DLD1 (cell line): ENCODE measurements around the gene OR8D4.
"Not testable (repeated sequence)": the region's sequence is repeated elsewhere in the genome, so short reads cannot be mapped to it uniquely, and the experiment has no call there.

Experiments used
- in situ Hi-C: cut with HindIII; loops from 2 replicates; pipeline ENCODE4 v1.10.0; 2017; ENCODE audit warnings: low sequenced_read_pairs

Gene OR8D4

DNA sequence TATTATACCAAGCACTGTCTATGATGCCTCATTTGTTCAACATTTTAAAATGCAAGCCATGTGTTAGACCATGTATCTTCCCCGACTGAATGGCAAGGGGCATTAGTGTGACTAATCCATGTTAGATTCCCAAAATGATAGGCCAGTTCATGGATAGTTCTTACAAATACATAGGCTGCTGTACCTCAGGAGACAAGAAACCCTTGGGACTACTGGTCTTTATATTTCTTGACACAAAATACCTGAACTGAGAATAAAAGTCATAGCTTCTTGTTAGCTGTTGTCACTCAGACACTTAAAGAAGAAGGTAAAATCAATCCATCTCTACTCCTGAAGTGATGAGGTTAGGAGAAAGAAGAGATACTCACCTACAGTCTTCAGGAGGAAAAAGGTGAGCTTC is at the start of gene OR8D4:
TSS of gene OR8D4 (plus strand) at position 301 of the 400 bp plus-strand sequence. CDS start 4,265 bp downstream, outside the sequence.
- in situ Hi-C loops = no loop called here

DNA sequence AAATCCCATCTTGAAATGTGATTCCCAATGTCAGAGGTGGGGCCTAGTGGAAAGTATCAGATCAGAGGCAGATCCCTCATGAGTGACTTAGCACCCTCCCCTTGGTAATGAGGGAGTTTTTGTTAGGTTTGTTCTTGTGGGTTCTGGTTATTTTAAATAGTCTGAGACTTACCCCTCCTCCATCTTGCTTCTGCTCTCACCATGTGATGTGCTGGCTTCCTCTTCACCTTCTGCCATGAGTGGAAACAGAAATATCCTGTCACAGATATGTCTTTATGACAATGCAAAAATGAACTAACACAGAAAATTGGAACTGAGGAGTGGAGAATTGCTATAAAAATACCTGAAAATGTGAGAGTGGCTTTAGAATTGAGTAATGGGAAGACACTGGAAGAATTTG is 49.6 kb upstream of the OR8D4 start:
- in situ Hi-C loops = no loop called here

DNA sequence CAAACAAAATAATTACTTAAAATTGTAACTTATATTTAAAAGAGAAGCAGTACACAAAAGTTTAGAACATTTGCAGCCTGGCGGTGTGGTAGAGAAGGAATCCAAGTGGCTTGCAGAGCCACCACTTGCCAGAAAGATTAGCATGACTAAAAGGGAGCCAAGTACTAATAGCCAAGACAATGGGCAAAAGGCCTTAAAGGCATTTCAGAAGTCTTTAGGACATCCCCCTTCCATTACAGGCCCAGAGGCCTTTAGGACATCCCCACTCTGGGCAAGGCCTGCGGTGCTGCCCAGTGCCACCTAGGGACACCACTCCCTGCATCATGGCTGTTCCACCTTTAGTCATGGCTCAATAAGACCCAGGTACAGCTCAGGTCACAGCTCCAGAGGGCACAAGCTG is 48.9 kb upstream of the OR8D4 start:
- in situ Hi-C loops = no loop called here

DNA sequence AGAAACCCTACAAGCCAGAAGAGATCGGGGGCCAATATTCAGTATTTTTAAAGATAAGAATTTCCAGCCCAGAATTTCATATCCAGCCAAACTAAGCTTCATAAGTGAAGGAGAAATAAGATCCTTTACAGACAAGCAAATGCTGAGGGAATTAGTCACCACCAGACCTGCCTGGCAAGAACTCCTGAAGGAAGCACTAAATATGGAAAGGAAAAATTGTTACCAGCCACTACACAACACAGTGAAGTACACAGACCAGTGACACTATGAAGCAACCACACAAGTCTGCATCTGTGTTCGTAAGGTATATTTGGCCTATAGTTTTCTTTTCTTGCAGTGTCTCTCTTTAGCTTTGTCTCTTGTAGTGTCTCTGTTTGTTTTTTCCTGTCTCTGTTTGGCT is 45.5 kb upstream of the OR8D4 start:
- in situ Hi-C loops = no loop called here

DNA sequence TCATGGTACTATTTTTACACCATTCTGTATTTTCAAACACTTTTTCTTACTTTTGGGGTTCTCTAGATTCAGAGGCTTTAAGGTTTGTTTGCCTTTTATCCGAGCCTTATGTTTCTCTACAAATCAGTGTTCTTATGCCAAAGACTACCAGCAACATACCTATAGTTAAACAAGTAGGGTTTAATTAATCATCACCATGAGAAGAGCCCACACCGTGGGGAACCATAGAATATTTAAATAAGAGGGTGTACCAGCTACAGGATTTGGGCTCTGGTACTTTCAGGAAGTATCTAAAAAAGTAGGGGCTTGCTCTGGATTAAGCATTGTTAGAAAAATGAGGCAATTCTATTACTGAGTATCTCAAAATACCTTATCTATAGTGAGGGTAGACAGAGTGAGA is 42.2 kb upstream of the OR8D4 start:
- in situ Hi-C loops = no loop called here

DNA sequence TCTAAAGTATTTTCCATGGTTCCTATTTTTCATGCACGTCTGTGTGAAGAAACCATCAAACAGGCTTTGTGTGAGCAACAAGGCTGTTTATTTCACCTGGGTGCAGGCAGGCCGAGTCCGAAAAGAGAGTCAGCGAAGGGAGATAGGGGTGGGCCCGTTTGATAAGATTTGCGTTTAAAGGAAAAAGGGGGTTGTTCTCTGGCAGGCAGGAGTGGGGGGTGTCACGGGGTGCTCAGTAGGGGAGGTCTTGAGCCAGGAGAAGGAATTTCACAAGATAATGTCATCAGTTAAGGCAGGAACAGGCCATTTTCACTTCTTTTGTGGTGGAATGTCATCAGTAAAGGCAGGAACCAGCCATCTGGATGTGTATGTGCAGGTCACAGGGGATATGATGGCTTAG is 36.7 kb upstream of the OR8D4 start:
- in situ Hi-C loops = not testable (repeated sequence)

DNA sequence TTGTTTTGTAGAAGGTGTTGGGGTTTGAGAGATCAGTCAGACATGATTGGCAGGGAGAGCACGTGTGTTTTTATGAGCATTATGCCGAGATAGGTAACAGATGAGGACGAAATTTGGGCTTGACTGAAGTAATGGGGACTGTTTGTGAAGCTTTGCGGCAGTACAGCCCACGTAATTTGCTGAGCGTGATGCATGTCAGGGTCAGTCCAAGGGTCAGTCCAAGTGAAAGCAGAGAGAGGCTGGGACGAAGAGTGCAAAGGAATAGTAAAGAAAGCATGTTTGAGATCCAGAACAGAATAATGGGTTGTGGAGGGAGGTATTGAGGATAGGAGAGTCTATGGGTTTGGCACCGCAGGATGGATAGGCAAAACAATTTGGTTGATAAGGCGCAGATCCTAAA is 34.2 kb upstream of the OR8D4 start:
- in situ Hi-C loops = not testable (repeated sequence)

DNA sequence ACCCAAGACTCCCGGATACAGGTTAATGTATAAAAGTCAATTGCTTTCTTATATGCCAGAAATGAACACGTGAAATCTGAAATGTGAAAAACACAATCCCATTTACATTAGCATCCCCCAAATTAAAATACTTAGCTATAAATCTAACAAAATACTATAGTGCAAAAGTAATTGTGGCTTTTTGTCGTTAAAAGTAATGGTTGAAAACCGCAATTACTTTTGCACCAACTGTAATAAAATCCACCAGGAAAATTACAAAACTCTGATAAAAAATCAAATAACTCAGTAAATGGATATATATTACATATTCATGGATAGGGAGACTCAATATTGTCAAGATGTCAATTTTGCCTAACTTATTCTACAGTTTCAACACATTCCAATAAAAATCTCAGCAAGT is 21.1 kb upstream of the OR8D4 start:
- in situ Hi-C loops = no loop called here

DNA sequence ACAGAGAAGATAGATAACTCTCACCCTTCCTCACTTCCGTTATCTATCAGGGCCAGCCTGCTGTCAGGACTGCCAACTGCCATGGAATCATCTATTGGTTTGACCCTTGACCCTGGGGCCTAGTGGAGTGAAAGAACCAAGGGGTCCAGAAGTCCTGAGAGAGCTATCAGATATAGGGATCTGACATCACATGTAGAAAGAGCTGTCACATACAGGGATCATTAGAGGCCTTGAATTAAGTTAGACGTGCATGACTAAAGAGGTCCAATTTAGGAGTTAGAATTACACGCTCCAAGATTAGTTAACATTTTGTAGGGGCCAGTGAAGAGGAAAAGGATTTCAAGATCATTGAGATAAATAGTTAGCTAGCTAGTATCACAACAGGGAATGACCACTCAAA is 16.4 kb upstream of the OR8D4 start, which contains the start of gene TMEM225:
TSS of gene TMEM225 (minus strand) at position 101 of the 400 bp plus-strand sequence. CDS start 245 bp downstream, outside the sequence.
- in situ Hi-C loops = no loop called here

DNA sequence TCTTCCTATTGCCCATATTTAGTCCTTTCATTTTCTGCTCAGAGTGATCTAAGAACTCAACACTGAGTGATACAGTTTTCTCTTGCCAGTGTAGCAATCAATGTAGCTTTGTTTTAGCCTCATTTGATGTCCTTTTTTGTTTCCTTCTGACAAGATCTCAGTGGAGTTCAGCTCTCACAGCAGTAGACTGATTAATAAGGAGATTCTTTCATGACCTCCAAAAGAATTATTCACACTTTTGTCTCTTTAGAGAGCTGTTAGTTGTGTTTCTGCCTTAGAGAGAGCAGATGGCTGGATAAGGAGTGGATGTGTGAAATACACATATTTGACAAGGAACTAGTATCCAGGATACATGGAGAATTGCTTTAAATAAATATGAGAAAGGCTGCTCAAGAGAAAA is 9.9 kb upstream of the OR8D4 start:
- in situ Hi-C loops = no loop called here

DNA sequence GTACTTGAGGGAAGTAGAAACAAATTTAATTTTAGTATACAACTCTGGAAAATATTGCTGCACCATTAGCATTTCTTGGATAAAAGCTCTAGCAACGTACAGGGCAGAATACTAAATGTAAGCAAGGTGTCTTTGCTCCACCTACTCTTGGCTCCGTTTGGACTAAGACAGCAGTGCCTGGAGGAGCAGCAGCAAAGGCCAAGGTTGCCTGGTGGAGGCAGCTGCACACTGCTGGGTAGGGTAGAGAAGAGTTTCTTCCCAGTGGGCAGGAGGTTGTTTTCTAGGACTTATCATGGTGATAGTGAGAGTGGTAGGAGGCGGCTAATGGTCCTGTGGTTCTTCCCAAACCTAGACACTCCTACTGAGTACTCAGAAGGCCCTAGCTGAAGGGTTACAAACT is 2.2 kb upstream of the OR8D4 start:
- in situ Hi-C loops = no loop called here

DNA sequence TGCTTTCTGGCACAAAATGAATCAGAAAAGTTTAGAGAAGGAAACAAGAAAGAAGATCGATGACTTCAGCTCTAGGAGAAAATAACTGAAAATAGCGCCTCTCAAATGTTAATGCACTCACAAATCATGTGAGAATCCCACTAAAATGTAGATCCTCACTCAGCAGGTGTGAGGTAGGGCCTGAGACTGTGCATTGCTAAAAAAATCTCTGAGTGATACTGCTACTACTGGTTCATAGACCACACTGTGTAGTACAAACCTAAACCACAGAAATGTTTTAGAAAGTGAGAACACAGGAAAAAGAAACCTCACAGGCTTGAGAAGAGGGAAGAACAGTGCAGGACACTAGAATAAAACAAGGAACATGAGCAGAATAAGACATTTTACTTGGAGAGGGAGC is 2.0 kb downstream of the OR8D4 start:
- in situ Hi-C loops = no loop called here

DNA sequence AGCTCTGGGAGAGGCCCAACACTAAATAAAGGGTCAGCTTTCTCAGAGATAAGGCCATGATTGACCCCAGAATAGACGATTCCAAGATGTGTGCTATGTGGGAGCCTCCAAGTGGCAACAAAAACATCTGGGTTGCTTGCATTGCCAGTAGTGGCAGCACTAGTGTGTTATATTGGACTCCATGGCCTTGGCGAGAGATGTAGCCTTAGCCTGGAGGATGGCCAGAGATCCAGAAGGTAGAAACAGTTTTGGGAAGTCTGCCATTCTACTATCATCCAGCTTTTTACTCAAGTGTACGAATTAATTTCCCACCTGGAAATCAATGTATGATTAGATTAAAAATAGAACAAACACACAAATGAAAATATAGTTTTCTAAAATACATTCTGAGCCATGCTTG is 3.0 kb downstream of the OR8D4 start:
- in situ Hi-C loops = no loop called here

DNA sequence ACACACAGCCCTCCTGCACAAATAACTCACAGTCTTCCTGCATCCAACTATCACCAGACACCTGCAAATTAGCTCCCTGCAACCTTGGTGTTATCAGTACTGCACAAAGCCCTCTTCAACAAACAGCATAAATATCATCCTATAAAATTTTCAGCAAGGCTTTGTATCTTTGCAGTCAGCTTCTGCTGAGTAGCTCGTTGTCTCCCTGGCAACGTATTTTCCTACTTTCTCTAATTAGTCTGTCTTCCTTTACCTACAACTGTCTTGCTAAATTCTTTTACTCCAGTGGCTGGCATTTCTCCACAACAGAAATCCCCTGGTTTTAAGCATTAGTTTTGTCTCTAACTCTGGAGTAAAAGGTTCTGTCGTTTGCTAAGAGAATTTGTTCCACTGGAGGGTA is 3.9 kb downstream of the OR8D4 start:
- in situ Hi-C loops = no loop called here

DNA sequence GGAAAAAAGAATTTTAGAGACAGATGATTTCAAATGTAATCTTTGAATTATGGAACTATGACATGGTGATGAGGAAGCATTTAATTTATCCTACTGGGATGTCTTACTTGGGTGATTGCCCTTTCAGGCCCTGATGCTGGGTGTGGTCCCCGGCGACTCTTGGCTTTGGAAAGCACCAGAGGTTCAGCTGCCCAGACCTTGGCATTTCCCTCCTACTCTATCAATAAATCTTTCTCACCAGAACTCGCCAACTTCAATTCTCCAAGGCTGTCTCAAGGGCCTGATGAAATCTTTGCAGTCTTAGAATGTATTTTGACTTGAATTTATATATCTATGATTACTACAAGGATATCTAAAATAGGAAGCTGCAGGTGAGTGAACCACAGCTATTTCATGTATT is 19.0 kb downstream of the OR8D4 start:
- in situ Hi-C loops = no loop called here

DNA sequence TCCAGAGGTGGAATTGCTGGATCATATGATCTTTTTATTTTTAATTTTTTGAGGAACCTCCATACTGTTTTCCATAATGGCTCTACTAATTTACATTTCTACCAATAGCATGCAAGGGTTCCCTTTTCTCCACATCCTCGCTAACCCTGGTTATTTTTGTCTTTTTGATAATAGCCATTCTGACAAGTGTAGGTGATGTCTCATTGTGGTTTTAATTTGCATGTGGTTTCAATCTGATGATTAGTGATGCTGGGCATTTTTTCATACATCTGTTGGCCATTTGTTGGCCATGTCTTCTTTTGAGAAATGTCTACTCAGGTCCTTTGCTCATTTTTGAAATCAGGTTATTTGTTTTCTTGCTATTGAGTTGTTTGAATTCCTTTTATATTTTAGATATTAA is 22.1 kb downstream of the OR8D4 start:
- in situ Hi-C loops = no loop called here

DNA sequence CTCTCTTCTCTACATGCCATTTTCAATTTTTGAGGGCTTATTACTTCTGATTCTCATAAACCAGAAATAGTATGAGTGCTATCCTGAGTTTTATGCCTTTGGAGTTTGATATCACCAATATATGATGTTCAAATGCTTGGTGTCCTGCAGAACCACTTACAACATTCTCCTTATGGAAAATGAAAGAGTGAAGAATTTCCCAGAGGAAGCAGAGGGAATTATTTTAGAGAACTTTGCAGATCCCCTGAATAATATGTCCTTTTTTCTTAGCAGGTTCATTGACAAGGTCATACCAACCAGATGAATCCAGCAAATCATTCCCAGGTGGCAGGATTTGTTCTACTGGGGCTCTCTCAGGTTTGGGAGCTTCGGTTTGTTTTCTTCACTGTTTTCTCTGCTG is 37.4 kb downstream of the OR8D4 start, which contains the start of gene OR4D5:
TSS of gene OR4D5 (plus strand) at position 301 of the 400 bp plus-strand sequence. CDS start at position 301, 0 bp downstream.
- in situ Hi-C loops = no loop called here

DNA sequence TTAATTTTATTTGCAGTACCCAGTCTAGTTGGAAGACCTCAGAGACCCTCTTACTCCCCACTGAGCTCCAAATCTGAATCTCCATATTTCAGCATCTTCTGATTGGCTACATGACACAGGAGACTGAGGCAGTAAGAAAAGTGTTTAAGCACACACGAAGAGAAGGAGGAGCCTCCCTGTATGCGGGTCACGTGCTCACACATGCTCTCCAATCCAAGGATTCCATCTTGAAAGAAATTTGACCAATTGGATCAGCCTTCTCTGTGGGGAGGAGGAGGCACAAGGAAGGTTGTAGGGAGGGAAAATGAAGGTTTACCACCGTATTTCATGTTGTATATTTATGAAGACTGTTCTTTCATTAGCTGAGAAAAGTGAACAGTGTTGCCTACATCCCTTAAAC is 40.4 kb downstream of the OR8D4 start:
- in situ Hi-C loops = no loop called here

DNA sequence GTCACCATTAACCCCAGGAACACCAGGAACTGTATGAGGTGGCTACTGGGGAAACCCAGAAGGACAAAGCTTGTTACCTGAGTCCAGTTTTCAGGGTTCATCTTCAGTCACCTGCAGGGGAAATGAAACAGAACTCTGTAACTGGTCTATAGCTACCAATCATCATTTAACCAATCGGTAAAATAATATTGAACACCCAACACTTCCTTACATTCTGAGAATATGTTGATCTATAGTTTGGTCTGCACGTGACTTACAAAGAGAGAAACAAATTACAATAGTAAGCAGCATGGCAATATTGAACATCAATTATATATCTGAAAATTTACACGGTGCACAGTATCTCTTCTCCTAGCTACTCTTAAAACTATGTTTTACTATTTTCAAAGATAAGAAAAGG is 41.8 kb downstream of the OR8D4 start, which contains the start of gene OR6T1:
TSS of gene OR6T1 (minus strand) at position 101 of the 400 bp plus-strand sequence. CDS start at position 101, 0 bp downstream.
- in situ Hi-C loops = no loop called here

DNA sequence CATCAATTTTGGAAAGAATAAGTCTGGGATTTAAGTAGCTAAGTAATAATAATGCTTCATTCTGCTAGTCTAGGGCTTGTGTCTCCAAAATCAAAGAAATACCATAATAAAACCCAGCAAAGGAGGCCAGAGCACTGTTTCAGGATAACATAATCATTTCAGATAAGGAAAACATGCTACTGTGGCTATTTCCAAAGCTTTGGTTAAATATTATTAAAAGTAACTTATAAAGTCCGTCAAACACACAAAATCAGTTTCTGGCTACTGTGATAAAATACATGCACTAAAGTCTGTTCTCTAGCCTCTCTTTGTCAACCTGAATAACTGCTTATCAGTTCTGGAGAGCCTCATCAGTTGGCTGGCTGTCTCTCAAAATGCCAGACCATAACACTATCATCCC is 43.2 kb downstream of the OR8D4 start:
- in situ Hi-C loops = no loop called here

DNA sequence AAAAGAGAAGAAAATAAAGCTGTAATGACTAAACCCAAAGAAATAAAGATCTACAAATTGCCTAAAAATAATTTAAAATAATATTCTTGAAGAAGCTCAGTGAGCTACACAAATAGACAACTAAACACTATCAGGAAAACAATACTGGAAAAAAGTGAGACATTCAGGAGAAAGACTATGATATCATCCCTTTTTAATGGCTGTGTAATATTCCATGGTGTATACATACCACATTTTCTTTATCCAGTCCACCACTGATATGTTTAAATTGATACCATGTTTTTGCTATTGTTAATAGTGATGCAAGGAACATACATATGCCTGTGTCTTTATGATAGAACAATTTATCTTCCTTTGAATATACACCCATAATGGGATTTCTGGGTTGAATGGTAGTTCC is 54.8 kb downstream of the OR8D4 start:
- in situ Hi-C loops = no loop called here
